ENCODE measurements around the gene IL22. TPM values are rescaled to one million over a fixed set of nuclear protein-coding genes. Genes with fewer than 3 reads are reported as not detected.

Gene IL22
- total and polyA plus RNA-seq, 7 donors: 1.2 TPM; not detected in 6

- Histone ChIP-seq H3K4me3 (peak overlapping the region; percentile 19 to 49 (median 42)), H3K27me3 (no peaks in the 10 kb centered on the region), H3K27ac (peak overlapping the region; percentile 39 to 89 (median 80)), H3K9me3 (no peaks in the 10 kb centered on the region), H3K36me3 (no peaks in the 10 kb centered on the region), H3K4me1 (peaks cover 0 to 41% (median 35%) of the 10 kb centered on the region in 4 donors)
- no peak for DNase-seq
- WGBS, 2 donors: 65 to 66% methylated on average over 6 of the region's 6 CpGs
- no peak for TF ChIP-seq CTCF (IDR thresholded peaks at IDR 0.05)
- peak in 2 of 4 donors; percentile 21 to 31 for TF ChIP-seq POLR2AphosphoS5 (IDR thresholded peaks at IDR 0.05)
- intact Hi-C loops (cut with DNase I): no loop called here
Measured at GRCh38 chr12:68245180-68246021, 8.0 kb downstream of the IL22 start.

GRCh38 chr12:68242777-68243176 lies 10.6 kb downstream of the IL22 start:
- TF ChIP-seq CTCF (IDR thresholded peaks at IDR 0.05) (no peak), POLR2AphosphoS5 (IDR thresholded peaks at IDR 0.05) (no peak), EP300 (IDR thresholded peaks at IDR 0.05) (no peak), POLR2A (IDR thresholded peaks at IDR 0.05) (no peak)
- intact Hi-C loops (cut with DNase I): no loop called here
- Histone ChIP-seq H3K27ac (peak overlapping the region in 3 of 4 donors; percentile 33 to 89 (median 80)), H3K36me3 (no peaks in the 10 kb centered on the region), H3K27me3 (no peaks in the 10 kb centered on the region), H3K4me3 (no peak overlapping the region), H3K4me1 (peaks cover 0 to 52% (median 48%) of the 10 kb centered on the region in 4 donors), H3K9me3 (no peaks in the 10 kb centered on the region)
- DNase-seq: no peak

GRCh38 chr12:68240975-68241374 lies 12.4 kb downstream of the IL22 start:
- WGBS, 2 donors: 12 to 60% methylated on average over 1 of the region's 1 CpG
- Histone ChIP-seq H3K4me1 (peaks cover 0 to 54% (median 49%) of the 10 kb centered on the region in 4 donors), H3K27me3 (no peaks in the 10 kb centered on the region), H3K9me3 (no peaks in the 10 kb centered on the region), H3K4me3 (no peak overlapping the region), H3K36me3 (no peaks in the 10 kb centered on the region), H3K27ac (peak overlapping the region; percentile 43 to 72 (median 68))
- TF ChIP-seq EP300 (IDR thresholded peaks at IDR 0.05): no peak
- no peak for TF ChIP-seq CTCF (IDR thresholded peaks at IDR 0.05)
- TF ChIP-seq POLR2AphosphoS5 (IDR thresholded peaks at IDR 0.05): peak in 1 of 4 donors; percentile 53
- DNase-seq: no peak
- intact Hi-C loops (cut with DNase I): no loop called here

GRCh38 chr12:68240079-68240478 lies 13.3 kb downstream of the IL22 start:
- intact Hi-C loops (cut with DNase I): no loop called here
- H3K36me3 ChIP-seq: no peaks in the 10 kb centered on the region
- no peak for DNase-seq
- no peak overlapping the region for H3K4me3 ChIP-seq
- WGBS, 2 donors: 57 to 71% methylated on average over 1 of the region's 1 CpG
- peaks cover 0 to 52% (median 43%) of the 10 kb centered on the region in 4 donors for H3K4me1 ChIP-seq
- no peaks in the 10 kb centered on the region for H3K9me3 ChIP-seq
- TF ChIP-seq POLR2AphosphoS5 (IDR thresholded peaks at IDR 0.05) (no peak), POLR2A (IDR thresholded peaks at IDR 0.05) (no peak), EP300 (IDR thresholded peaks at IDR 0.05) (no peak), CTCF (IDR thresholded peaks at IDR 0.05) (no peak)
- H3K27me3 ChIP-seq: no peaks in the 10 kb centered on the region
- H3K27ac ChIP-seq: peak overlapping the region in 3 of 4 donors; percentile 67 to 72 (median 70)
